Testis (tissue), 2 donors: ENCODE results near the gene CNPY1.

Experiments
- CTCF ChIP-seq, 3 experiments: fragments of 450-650 bp in 2 of 3; fragments of 200-600 bp in 1 of 3; sonication (generic) in 1 of 3; IDR thresholded peaks; one replicate each; pipeline ENCODE4 v1.5.1; 2016 to 2019; ENCODE audit warnings: antibody characterized with exemption in 3 of 3, mild to moderate bottlenecking in 2 of 3, moderate library complexity in 1 of 3
- POLR2A ChIP-seq: fragments of 450-650 bp; IDR thresholded peaks from one replicate; pipeline ENCODE4 v1.6.1; 2017; ENCODE audit warnings: antibody characterized with exemption, mild to moderate bottlenecking, moderate library complexity

DNA sequence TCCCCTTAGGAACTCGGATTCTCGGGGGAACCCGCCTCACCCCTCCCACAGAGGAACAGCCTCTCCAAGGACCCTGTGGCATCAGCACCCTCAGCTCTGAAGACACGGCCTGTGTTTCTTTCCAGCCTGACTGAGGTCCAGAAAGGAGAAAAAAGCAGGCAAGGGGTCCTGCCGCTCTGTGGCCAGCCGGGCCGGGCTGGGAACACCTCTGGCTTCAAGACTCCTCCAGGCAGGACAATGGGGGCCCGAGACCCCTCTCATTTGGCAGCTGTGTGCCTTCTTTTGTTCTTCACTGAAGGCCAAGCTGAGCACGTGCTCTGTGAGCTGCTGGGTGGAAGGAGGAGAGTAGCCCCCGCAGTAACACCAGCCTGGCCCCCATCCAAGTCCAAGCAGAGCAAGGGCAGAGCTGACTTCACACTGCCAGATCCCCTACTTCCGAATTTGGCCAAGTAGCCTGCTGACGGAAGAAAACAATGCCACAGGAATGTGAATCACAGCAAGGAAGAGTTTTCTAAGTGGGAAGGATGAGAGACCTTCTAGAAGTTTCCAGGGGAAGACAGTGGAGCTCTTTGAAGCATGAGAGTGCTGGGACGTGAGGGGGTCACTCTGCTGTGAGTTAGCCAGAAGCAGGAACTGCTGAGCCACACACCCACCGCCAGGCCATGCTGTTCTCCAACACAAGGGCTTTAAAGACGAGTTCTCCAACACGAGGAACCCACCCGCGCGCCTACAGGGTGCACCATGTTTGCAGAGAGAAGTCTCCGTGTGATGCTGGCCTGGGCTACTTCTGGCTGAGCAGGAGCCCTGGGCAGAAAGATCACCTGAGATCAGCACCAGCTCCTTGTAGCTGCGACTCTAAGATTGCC lies 3.1 kb downstream of the CNPY1 start:
- no peak for TF ChIP-seq CTCF (IDR thresholded peaks at IDR 0.05)
- no peak for TF ChIP-seq POLR2A
